Lower leg skin (tissue), 4 donors: ENCODE measurements around the gene ADAMTSL1. TPM values are rescaled to one million over a fixed set of nuclear protein-coding genes. Genes with fewer than 3 reads are reported as not detected.

Experiments used
- DNase-seq, 2 donors: peaks; one replicate each; pipeline ENCODE4 v3.0.0-alpha.2; 2019; ENCODE audit warnings: low spot score in 2 of 2
- H3K4me3 ChIP-seq: fragments of 200-600 bp; sonication (generic); 2 replicates; pipeline ENCODE4 v1.5.1; 2017; ENCODE audit warnings: mild to moderate bottlenecking, low read depth; ENCODE audit not compliant: poor library complexity, severe bottlenecking
- POLR2A ChIP-seq, 2 donors: fragments of 450-650 bp; IDR thresholded peaks; one replicate each; pipeline ENCODE4 v1.6.1; 2016 to 2017; ENCODE audit warnings: antibody characterized with exemption in 2 of 2, mild to moderate bottlenecking in 1 of 2, moderate library complexity in 1 of 2
- WGBS, 2 donors: methylation state at CpG; one replicate each; pipeline ENCODE4 v1.1.5; 2018; 5-methylcytosine and 5-hydroxymethylcytosine counted together
- intact Hi-C: fragments of 100-400 bp; cut with DNase I; formaldehyde crosslinking; loops from one replicate; pipeline ENCODE4 v1.15.0; 2023; ENCODE audit warnings: low total_unique reads
- total RNA-seq, 4 donors: library from RNA; depleted of rRNA; stranded (reverse); fragments of >200 nt; gene quantifications; one replicate each; pipeline ENCODE4 v1.1.0, GENCODE V29; 2016
- TF ChIP-seq, protein P1 (sequence below), 3 donors: fragments of 450-650 bp; IDR thresholded peaks; one replicate each; pipeline ENCODE4 v1.5.1; 2016; ENCODE audit warnings: antibody characterized with exemption in 3 of 3, mild to moderate bottlenecking in 3 of 3, moderate library complexity in 2 of 3

ADAMTSL1 gene
- total RNA-seq, 4 donors from 2014 or later = 1.2 to 3.6 (median 1.9) TPM

DNA sequence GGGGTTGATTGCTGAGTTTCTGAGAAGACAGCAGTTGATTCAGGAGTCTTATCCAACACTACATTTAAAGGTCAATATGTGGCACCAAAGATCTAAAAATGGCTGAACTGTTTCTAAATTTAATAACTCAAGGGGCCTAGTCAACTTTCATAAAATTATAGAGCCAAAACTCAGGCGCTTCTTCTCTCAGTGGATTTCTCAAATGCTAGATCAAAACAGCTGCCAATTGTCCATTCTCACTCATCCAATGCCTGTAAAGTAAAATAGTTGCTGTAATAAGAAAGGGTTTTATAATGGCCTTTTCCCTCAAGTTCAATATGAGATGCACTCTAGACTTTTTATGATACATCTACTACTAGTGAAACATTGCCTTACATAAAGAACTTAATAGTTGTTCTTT lies 26.5 kb downstream of the ADAMTSL1 start:
- intact Hi-C loops = no loop called here
- DNase-seq = no peak
- 90% methylated on average over 1 of the region's 1 CpG for WGBS, 2 donors
- TF ChIP-seq POLR2A (IDR thresholded peaks at IDR 0.05) = no peak
- TF ChIP-seq, protein P1, sequence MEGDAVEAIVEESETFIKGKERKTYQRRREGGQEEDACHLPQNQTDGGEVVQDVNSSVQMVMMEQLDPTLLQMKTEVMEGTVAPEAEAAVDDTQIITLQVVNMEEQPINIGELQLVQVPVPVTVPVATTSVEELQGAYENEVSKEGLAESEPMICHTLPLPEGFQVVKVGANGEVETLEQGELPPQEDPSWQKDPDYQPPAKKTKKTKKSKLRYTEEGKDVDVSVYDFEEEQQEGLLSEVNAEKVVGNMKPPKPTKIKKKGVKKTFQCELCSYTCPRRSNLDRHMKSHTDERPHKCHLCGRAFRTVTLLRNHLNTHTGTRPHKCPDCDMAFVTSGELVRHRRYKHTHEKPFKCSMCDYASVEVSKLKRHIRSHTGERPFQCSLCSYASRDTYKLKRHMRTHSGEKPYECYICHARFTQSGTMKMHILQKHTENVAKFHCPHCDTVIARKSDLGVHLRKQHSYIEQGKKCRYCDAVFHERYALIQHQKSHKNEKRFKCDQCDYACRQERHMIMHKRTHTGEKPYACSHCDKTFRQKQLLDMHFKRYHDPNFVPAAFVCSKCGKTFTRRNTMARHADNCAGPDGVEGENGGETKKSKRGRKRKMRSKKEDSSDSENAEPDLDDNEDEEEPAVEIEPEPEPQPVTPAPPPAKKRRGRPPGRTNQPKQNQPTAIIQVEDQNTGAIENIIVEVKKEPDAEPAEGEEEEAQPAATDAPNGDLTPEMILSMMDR (IDR thresholded peaks at IDR 0.05) = no peak
- H3K4me3 ChIP-seq = no peak overlapping the region

DNA sequence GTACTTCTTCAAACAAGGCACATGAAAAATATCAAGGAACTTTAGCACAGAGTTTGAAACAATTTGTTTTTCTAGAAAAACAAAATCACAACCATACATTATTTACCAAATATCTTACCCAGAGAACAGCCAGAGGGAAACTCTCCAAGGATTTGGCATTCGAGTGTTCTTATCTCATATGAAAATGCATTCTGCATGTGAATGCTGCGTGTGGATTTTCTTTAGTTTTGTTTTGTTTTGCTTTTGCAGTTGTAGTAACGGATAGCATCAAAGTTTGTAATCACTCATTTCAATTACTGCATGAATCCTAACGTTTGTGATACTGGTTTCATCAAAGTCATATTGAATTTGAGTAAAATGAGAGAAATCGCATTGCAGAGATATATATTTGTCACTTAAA lies 28.0 kb downstream of the ADAMTSL1 start:
- intact Hi-C loops = no loop called here
- H3K4me3 ChIP-seq = no peak overlapping the region
- no peak for DNase-seq
- TF ChIP-seq, protein P1 (IDR thresholded peaks at IDR 0.05) = no peak
- no peak for TF ChIP-seq POLR2A (IDR thresholded peaks at IDR 0.05)
- 50 to 55% methylated on average over 5 of the region's 5 CpGs for WGBS, 2 donors

DNA sequence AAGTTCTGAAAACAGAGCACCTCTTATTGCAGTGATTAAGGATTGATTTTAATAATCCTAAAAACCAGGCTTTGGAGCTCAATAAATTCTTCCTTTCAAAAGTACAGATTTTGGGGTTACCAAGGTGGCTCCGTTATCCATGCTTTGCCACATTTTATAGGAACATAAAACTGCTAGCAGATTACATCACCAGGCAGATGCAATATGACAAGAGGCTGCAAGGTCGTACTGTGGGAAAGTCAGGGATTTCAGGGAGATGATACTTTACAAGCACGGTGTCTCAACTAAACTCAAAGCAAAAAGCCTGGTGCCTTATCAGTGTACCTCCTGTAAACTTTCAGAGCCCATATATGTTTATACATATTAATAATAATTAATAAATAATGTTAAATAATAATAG lies 28.6 kb downstream of the ADAMTSL1 start:
- WGBS, 2 donors = 64 to 70% methylated on average over 3 of the region's 3 CpGs
- no peak for DNase-seq
- intact Hi-C loops = no loop called here
- no peak overlapping the region for H3K4me3 ChIP-seq
- no peak for TF ChIP-seq POLR2A (IDR thresholded peaks at IDR 0.05)
- TF ChIP-seq, protein P1 (IDR thresholded peaks at IDR 0.05) = no peak

DNA sequence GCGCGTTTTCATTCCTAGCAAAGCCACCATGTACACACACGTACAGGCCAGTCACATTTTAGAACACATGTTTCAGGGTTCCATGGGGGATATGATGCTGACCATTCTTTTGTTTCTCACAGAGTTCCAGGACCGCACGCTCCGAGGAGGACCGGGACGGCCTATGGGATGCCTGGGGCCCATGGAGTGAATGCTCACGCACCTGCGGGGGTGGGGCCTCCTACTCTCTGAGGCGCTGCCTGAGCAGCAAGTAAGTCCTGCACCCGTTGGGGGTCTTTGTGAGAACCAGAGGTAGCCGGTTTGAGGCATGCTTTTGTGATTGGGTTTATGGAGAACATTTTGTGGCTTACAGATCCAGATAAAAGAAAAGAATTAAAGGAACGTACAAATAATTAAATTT lies 30.8 kb downstream of the ADAMTSL1 start:
- intact Hi-C loops = no loop called here
- no peak overlapping the region for H3K4me3 ChIP-seq
- DNase-seq = no peak
- WGBS, 2 donors = 90 to 94% methylated on average over 14 of the region's 14 CpGs
- no peak for TF ChIP-seq POLR2A (IDR thresholded peaks at IDR 0.05)
- TF ChIP-seq, protein P1 (IDR thresholded peaks at IDR 0.05) = no peak

DNA sequence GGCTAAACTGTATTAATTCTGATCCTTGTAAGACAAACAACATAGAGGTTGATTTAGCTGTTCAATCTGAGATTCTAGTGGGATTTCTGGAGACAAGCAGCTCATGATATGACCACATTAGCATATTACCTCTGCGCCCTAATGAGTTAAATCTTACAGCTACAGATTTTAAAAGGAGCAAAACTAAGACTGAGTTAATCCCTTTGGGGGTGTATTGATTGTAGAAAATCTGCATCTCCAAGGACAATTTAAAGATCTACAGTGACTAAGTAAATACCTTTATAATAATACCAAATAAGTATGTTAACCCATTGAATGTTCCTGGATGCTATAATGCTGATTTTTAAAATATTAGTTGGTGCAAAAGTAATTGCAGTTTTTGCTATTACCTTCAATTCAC lies 33.2 kb downstream of the ADAMTSL1 start:
- no peak for DNase-seq
- no peak for TF ChIP-seq POLR2A (IDR thresholded peaks at IDR 0.05)
- TF ChIP-seq, protein P1 (IDR thresholded peaks at IDR 0.05) = no peak
- WGBS, 2 donors = 92 to 94% methylated on average over 1 of the region's 1 CpG
- intact Hi-C loops = no loop called here
- H3K4me3 ChIP-seq = no peak overlapping the region

DNA sequence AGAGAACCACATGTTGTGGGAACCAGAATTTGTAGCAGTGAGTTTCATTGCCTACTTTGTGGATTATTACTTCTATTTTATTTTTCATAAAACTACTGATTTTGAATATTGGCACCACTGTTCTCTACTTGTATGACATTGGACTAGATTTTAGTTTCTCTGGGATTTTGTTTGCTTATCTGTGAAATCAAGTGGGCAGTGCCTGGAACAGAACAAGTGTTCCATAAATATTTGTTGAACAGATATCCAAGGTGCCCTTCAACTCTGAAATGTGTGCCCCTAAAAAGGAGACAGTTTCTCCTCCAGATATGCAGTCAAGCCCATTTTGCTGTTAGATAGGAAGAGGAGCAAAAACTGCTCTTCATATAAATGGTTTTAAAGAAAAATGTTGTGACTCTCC lies 42.6 kb downstream of the ADAMTSL1 start:
- TF ChIP-seq, protein P1 (IDR thresholded peaks at IDR 0.05) = no peak
- no peak for TF ChIP-seq POLR2A (IDR thresholded peaks at IDR 0.05)
- H3K4me3 ChIP-seq = no peak overlapping the region
- DNase-seq = no peak
- intact Hi-C loops = no loop called here
